LNCaP clone FGC (cell line): ENCODE data around the gene SNX27.
"Not testable (repeated sequence)": the region's sequence is repeated elsewhere in the genome, so short reads cannot be mapped to it uniquely, and the experiment has no call there.

Source experiments
- DNase-seq: peaks from one replicate; pipeline ENCODE4 v3.0.0-alpha.2; 2011; ENCODE audit warnings: low read depth
- H3K4me3 ChIP-seq: 2 replicates; pipeline ENCODE4 v1.5.1; 2011; ENCODE audit warnings: mild to moderate bottlenecking, low read depth, low read length, control low read depth
- CTCF ChIP-seq: IDR thresholded peaks from 2 replicates; pipeline ENCODE4 v1.5.1; 2012; ENCODE audit warnings: mild to moderate bottlenecking; ENCODE audit not compliant: control insufficient read depth, insufficient read depth; ENCODE audit errors: extremely low read depth

Gene SNX27

GRCh38 chr1:151729157-151729965 is 117.5 kb downstream of the SNX27 start:
- TF ChIP-seq CTCF = no peak
- DNase-seq = no peak
- no peak overlapping the region for H3K4me3 ChIP-seq

- DNase-seq = no peak
- no peak overlapping the region for H3K4me3 ChIP-seq
- no peak for TF ChIP-seq CTCF
These were observed 118.1 kb downstream of the SNX27 start for GRCh38 chr1:151729966-151730291.

GRCh38 chr1:151733126-151733525 is 121.3 kb downstream of the SNX27 start:
- DNase-seq = peak; percentile 73
- no peak overlapping the region for H3K4me3 ChIP-seq
- no peak for TF ChIP-seq CTCF

GRCh38 chr1:151733995-151734394 is 122.1 kb downstream of the SNX27 start:
- H3K4me3 ChIP-seq, DNase-seq: not testable (repeated sequence)

GRCh38 chr1:151737026-151737425 is 125.2 kb downstream of the SNX27 start:
- no peak for DNase-seq
- H3K4me3 ChIP-seq = no peak overlapping the region
- TF ChIP-seq CTCF = no peak

- no peak overlapping the region for H3K4me3 ChIP-seq
- no peak for TF ChIP-seq CTCF
- DNase-seq = no peak
These were observed 125.6 kb downstream of the SNX27 start for GRCh38 chr1:151737479-151737878.

- H3K4me3 ChIP-seq = peak overlapping the region; percentile 29
- TF ChIP-seq CTCF = 0 out of 2 replicates have a peak, but pooled peaks have one; percentile 17
- DNase-seq = peak; percentile 93
These were observed 127.9 kb downstream of the SNX27 start for GRCh38 chr1:151739590-151740355.
